RWPE1 (cell line): ENCODE data around the gene GNG2.

Experiments
- CTCF ChIA-PET: fragments of 350-600 bp; sonication (Branson Sonifier 250); formaldehyde crosslinking; extraction: SDS; loops from one replicate; lab custom pipeline; 2021; lab: Yijun Ruan, JAX
- POLR2A ChIA-PET: fragments of 400-600 bp; formaldehyde crosslinking; extraction: SDS; loops from one replicate; lab custom pipeline; 2020; ENCODE audit warnings: antibody characterized with exemption; ENCODE audit not compliant: low non-redundant PET; lab: Yijun Ruan, JAX
- DNase-seq: peaks from one replicate; pipeline ENCODE4 v3.0.0; 2012; ENCODE audit warnings: low spot score
- H3K27ac ChIP-seq: fragments of 450-650 bp; 2 replicates; pipeline ENCODE4 v1.5.1; 2017
- TF ChIP-seq, protein P1 (sequence below): fragments of 450-650 bp; conservative IDR thresholded peaks from 2 replicates; pipeline ENCODE4 v1.5.1; 2017; ENCODE audit warnings: low read depth, mild to moderate bottlenecking

The GNG2 gene

GRCh38 chr14:51938821-51939220 lies 78.4 kb downstream of the GNG2 start:
- CTCF ChIA-PET = interaction anchor here (0.6 kb wide), 1 partner anchor 377 kb away, joined by 6 read pairs; no protein-coding TSS in a partner anchor
- no peak for DNase-seq
- H3K27ac ChIP-seq = no peak overlapping the region
- POLR2A ChIA-PET = no interaction called here
- TF ChIP-seq, protein P1, sequence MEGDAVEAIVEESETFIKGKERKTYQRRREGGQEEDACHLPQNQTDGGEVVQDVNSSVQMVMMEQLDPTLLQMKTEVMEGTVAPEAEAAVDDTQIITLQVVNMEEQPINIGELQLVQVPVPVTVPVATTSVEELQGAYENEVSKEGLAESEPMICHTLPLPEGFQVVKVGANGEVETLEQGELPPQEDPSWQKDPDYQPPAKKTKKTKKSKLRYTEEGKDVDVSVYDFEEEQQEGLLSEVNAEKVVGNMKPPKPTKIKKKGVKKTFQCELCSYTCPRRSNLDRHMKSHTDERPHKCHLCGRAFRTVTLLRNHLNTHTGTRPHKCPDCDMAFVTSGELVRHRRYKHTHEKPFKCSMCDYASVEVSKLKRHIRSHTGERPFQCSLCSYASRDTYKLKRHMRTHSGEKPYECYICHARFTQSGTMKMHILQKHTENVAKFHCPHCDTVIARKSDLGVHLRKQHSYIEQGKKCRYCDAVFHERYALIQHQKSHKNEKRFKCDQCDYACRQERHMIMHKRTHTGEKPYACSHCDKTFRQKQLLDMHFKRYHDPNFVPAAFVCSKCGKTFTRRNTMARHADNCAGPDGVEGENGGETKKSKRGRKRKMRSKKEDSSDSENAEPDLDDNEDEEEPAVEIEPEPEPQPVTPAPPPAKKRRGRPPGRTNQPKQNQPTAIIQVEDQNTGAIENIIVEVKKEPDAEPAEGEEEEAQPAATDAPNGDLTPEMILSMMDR = no peak

GRCh38 chr14:51939226-51939625 lies 78.8 kb downstream of the GNG2 start:
- H3K27ac ChIP-seq = no peak overlapping the region
- TF ChIP-seq, protein P1 = no peak
- ChIA-PET POLR2A (no interaction called here), CTCF (interaction anchor here (0.6 kb wide), 1 partner anchor 377 kb away, joined by 6 read pairs; no protein-coding TSS in a partner anchor)
- no peak for DNase-seq

DNA sequence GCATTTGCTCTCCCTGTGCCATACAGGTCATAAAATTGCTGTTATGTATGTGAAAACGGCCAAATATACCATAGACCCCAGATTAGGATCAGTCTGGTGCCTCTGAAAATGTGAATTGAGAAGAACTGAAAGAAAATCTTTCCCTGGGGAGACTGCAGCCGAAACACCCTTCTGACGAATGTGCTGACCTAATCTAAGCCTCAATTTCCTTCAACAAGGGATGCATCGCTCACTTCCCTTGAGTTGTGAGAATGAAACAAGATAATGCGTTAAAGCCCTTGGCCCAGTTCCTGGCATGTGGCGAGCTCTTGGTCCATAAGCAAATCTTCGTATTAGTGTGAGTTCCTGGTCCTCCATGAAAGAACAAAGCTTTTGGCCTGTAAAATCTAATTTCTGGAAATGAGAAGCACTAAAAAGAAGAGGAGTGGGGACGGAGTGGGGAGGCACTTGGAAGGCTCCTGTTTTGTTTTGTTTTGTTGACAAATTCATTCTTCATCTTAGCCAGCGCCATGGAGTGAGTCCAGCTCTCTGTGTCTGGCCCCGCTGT lies 79.4 kb downstream of the GNG2 start:
- TF ChIP-seq, protein P1 = no peak
- ChIA-PET CTCF (no interaction called here), POLR2A (no interaction called here)

GRCh38 chr14:51942971-51943370 lies 82.6 kb downstream of the GNG2 start:
- no peak overlapping the region for H3K27ac ChIP-seq
- POLR2A ChIA-PET = no interaction called here
- CTCF ChIA-PET = interaction anchor here (0.6 kb wide), 1 partner anchor 1585 kb away, joined by 3 read pairs; no protein-coding TSS in a partner anchor
- TF ChIP-seq, protein P1 = no peak
- DNase-seq = no peak

More for the DNA sequence above, 79.4 kb downstream of the GNG2 start:
- H3K27ac ChIP-seq = no peak overlapping the region
- no peak for DNase-seq

DNA sequence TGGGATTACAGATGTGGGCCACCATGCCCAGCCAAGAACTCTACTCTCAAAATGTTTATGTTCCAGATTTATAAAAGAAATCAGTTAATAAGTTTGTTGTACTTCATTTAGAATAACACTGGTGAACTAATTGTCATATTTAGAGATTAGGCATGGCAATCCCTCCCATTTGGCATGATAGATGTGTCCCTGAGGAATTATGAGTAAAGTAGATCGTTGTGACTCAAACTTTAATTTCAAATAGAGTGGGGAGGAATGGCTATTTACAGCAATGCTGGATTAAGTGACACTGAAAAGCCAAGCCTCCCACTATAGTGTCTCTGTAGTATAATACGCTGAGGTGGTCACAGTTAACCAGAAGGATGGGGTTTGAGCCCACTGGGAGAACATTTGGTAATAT lies 89.6 kb downstream of the GNG2 start:
- no peak for DNase-seq
- no peak overlapping the region for H3K27ac ChIP-seq
- TF ChIP-seq, protein P1 = no peak
- ChIA-PET POLR2A (no interaction called here), CTCF (no interaction called here)

GRCh38 chr14:51951656-51952055 lies 91.2 kb downstream of the GNG2 start:
- ChIA-PET CTCF (interaction anchor here (0.6 kb wide), 1 partner anchor 86 kb away, joined by 3 read pairs; no protein-coding TSS in a partner anchor), POLR2A (no interaction called here)
- no peak overlapping the region for H3K27ac ChIP-seq
- TF ChIP-seq, protein P1 = no peak
- no peak for DNase-seq
